Stimulated activated CD4-positive, alpha-beta T cell treated with anti-CD3 and anti-CD28 coated beads, Interleukin-15, amount 100 ng/mL, for 24 hours (primary cell): ENCODE measurements around the gene EXOC3L4.

Experiments
- DNase-seq: peaks from one replicate; pipeline ENCODE4 v3.0.0-alpha.2; 2020

EXOC3L4 gene

GRCh38 chr14:103071544-103072251 lies 22.8 kb upstream of the EXOC3L4 start:
- no peak for DNase-seq

DNA sequence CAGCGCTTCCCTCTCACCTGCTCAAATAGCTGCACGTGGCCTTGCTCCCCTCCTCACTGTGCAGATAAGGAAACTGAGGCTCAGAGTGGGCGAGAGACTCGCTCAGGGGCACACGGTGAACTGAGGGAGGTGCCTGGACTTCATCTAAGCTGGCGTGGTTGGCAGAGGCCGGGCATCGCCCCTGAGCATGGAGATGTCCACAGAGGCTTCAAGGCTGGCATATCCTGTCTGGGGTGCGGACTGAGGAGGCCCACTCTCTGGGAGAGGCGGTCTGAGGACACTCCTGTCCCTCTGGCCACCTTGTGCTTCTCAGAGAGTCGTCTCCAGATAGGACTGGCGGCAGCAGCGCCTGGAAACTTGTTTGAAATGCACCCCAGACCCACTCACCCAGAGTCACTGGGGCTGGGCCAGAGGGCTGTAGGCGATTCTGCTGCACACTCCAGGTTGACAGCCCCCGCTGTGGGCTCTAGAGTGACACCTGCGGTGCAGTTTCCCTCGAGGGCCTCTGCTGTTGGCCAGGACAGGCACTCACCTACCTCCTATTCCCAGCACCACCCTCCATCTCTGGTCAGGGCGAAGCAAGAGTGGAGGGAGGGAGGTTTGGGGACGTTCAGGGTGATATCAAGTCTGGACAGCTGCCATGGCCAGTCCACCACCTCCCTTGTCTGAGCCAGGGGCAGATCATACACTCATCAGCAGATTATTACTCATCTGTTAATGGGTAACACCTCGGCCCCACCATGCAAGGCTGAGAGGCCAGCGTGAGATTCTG lies 21.7 kb upstream of the EXOC3L4 start:
- no peak for DNase-seq

DNA sequence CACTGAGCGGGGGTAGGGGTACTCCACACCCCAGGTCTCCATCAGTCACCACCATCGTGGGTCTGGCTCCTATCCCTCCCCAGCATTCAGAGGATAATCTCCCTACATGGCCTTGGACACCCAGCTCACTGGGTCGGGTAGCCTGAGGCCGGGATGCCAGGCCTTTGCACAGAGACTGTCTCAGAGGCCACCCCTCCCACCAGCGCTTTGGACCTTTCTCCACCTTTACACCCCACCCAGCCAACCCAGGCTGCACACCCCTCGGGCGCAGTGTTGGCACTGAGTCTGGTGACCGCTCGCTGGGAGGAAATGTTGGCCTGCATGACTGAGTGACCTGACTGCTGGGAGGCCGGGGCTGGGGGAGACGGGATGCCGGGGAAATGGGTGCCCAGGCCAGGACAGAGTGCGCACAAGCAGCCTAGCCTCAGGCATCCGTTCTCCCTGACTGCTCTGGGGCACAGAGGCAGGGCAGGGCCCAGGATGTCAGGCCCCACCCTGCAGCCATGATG lies 21.1 kb upstream of the EXOC3L4 start:
- DNase-seq: no peak

GRCh38 chr14:103073876-103074728 lies 20.4 kb upstream of the EXOC3L4 start:
- no peak for DNase-seq

- peak; percentile 32 for DNase-seq
These were observed 19.7 kb upstream of the EXOC3L4 start for GRCh38 chr14:103074729-103075367.

DNA sequence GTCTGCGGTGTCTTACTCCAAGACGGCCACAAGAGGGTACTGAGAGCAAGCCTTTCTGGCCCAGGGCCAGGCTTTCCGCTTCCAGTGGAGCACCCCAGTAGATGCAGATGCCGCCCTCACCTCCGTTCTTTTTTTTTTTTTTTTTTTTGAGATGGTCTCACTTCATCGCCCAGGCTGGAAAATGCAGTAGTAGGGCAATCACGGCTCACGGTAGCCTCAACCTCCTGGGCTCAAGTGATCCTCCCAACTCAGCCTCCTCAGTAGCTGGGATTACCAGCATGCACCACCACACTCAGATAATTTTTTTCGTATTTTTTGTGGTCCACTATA lies 16.1 kb upstream of the EXOC3L4 start:
- peak; percentile 83 for DNase-seq

DNA sequence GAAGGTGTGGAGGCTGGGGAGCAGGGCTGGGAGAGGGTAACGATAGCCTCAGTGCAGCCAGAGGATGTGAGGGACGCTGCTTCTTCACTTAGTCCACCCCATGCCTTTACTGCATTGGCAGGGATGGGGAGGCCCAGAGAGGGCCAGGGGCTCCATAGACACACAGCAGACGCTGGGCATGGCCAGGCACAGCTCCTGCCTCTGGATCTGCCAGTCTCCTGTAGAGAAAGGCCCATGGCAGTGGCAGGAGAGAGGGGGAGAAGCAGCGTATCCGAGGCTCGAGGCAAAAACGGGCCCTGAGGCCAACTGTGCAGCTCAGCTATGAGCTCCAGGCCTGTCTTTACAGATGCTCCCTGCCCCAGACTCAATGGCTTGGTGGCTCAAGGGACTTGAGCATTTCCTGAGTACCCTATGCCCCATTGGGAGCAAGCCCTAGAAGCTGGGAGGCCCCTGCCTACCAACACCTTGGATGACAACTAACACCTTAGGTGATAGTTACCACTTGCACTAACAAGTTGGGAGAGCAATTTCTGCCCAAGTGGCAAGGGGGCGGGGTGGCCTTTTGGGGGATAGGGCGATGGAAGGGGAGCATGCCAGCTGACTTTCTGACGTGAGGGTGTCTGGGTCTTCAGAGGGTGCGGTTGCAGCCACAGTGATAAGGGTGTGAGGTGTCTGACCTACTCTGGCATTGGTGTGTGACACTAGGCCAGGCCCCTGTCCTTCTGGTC lies 15.5 kb upstream of the EXOC3L4 start:
- no peak for DNase-seq

- DNase-seq: no peak
These were observed 12.6 kb upstream of the EXOC3L4 start for GRCh38 chr14:103081951-103082350.

GRCh38 chr14:103084021-103084919 lies 10.3 kb upstream of the EXOC3L4 start, which contains the start of gene LBHD2:
Gene LBHD2, plus strand, starts transcription at chr14:103084210. Its CDS starts 1,803 bp downstream, at chr14:103086013.
- DNase-seq: no peak

GRCh38 chr14:103085106-103086091 lies 9.1 kb upstream of the EXOC3L4 start:
- DNase-seq: no peak

GRCh38 chr14:103086771-103087342 lies 7.7 kb upstream of the EXOC3L4 start:
- DNase-seq: no peak

- DNase-seq: no peak
These were observed 7.1 kb upstream of the EXOC3L4 start for GRCh38 chr14:103087343-103087835.

- DNase-seq: no peak
These were observed 5.6 kb upstream of the EXOC3L4 start for GRCh38 chr14:103088921-103089320.

- DNase-seq: no peak
These were observed 4.9 kb upstream of the EXOC3L4 start for GRCh38 chr14:103089386-103090335.

- DNase-seq: no peak
These were observed 4.0 kb upstream of the EXOC3L4 start for GRCh38 chr14:103090481-103091020.

- DNase-seq: peak; percentile 86
These were observed 3.3 kb upstream of the EXOC3L4 start for GRCh38 chr14:103091041-103091882.

DNA sequence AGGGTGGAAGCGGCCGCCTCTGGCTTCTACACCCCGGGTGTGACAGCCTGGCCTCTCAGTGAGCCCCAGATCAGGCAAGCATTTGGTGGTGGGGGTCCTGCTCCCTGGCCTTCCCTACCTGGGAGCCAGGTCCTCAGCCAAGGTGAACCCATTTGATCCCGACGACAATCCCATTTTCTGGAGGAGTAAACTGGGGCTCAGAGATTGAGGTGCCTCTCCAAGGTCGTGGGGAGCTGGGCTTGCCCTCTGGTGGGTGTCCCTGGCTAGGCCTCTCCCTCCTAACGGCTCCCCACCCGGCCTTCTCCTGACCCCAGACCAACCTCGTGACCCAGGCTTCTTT lies 2.7 kb upstream of the EXOC3L4 start:
- DNase-seq: no peak
